NCI-H2171 treated with DMSO at 0.1 percent for 48 hours (cell line): ENCODE measurements around the gene CAPRIN1.

Source experiments
- DNase-seq: peaks from one replicate; lab custom pipeline; 2025; lab: John Stamatoyannopoulos, UW

CAPRIN1 gene

GRCh38 chr11:34143048-34143447 lies 91.5 kb downstream of the CAPRIN1 start:
- no peak for DNase-seq

- no peak for DNase-seq
Observed at GRCh38 chr11:34145073-34145472, 93.5 kb downstream of the CAPRIN1 start.

- no peak for DNase-seq
Observed at GRCh38 chr11:34145847-34146381, 94.4 kb downstream of the CAPRIN1 start.

DNA sequence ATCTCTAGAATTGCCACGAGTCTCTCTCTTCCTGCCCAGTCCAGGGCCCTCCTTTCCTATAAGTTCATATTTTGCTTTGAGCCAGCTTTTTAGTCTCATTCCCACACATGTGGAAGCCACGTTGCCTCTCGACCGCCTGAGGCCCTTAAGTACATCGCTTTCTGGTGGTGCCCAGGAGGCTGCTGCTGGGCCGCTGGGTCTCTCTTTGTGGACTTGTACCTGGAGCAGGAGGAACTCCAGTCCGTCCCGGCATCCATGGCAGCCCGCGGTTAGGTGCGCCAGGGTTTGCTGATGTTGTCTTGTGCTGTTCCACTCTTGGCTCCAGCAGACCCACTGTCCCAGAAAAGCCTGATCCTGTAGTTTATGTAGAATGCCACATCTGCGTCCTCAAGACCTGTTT lies 94.9 kb downstream of the CAPRIN1 start:
- DNase-seq = no peak

DNA sequence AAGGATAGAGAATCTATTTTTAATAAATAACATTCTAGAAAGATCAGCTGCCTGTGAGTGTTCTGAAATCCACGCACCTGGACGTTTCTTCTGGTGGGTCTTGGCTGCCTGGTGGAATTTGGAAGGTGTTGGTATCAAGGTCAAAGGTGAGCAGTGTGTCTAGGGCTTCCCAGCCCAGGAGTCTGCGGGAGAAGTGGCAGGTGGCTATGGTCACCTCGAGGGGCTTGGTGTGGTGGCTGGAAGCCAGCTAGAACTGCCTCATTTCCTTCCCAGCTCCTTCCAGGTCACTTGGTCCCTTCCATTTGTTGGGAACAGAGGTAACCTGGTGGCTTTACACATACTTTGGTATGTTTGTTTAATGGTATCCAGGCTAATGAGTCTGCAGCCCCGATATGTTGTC lies 95.3 kb downstream of the CAPRIN1 start:
- no peak for DNase-seq

DNA sequence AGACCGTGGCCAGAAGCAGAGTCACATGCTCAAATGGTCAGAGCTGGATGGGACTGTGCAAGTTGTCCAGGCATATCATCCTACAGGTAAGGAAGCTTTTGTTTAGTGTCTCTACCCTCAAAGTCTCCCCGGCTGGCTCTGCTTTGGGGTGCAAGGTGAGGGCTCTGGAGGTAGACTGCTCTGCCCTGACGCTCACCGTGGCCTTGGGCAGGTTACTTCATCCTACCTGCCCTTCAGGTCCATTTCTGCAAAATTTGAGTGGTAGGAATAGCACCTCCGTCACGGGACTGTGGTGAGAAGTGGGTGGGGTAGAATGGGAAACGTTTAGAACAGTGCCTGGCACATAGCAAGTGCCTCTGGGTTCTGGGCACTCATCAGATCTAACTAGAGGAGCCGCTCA lies 96.0 kb downstream of the CAPRIN1 start:
- DNase-seq = no peak

DNA sequence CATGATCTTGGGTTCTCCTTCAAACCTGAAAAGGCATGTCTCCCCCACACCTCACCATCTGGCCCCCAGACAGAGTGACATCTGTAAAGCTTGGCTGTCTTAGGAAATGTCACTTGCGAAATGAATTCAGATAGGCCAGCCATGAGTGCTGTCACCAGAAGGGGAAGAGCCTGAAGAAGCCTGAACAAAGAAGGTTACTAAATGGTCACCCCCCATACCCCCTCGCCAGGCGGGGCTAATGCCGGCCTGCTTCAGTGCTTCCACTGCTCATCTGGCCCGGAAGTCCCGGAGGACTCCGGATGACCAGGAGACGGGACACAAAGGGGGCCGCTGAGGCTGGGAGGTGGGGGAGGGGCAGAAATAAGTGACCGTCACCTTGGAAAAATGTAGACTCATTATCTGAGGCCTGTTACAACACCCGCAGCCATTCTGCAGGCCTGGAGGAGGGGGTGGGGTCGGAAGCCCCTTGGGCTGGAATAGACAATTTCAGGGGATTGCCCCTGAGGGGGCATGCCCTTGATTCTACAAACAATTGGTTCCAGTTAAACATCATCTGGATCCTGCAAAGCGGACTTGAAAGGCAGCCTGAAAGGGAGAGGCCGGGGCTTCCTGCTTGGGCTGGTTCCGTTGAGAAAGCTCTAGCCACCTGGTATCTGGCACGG lies 97.1 kb downstream of the CAPRIN1 start:
- DNase-seq = peak; percentile 55

GRCh38 chr11:34149274-34149673 lies 97.7 kb downstream of the CAPRIN1 start:
- DNase-seq = no peak

GRCh38 chr11:34149786-34150185 lies 98.3 kb downstream of the CAPRIN1 start:
- DNase-seq = no peak

DNA sequence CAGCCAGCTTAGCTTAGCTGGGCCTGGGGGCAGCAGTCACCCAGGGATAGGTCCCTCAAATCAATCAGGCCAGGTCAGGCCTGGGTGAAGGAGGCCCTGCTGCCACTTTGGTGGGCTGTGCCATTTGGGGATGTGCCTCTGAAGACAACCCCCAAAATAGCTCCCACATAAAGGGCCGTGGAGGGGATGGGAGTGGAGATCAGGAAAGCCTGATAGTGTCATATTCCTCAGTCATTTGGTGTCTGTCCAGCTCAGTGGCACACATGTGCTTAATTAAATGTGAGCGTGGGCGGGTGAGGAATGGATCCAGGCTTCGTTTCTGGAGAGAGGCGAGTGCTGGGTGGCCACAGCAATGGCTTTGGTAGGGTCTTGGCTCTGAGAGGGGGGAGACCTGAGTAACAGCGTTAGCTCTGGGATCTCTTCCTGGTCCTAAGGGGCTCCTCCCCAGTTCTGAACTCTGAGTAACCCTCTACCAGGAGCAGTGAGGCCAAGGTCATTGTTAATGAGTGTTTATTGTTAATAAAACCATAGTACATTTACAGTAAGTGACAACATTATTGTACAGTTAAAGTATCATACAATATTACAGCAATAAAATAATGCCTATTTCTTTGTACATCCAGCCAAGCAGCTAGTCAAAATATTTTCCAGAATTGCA lies 99.1 kb downstream of the CAPRIN1 start:
- DNase-seq = no peak
